ENCODE data around the gene KCNJ5.
A peak's percentile ranks its signal among the peaks of the same experiment; 100 is the strongest.

The KCNJ5 gene

DNA sequence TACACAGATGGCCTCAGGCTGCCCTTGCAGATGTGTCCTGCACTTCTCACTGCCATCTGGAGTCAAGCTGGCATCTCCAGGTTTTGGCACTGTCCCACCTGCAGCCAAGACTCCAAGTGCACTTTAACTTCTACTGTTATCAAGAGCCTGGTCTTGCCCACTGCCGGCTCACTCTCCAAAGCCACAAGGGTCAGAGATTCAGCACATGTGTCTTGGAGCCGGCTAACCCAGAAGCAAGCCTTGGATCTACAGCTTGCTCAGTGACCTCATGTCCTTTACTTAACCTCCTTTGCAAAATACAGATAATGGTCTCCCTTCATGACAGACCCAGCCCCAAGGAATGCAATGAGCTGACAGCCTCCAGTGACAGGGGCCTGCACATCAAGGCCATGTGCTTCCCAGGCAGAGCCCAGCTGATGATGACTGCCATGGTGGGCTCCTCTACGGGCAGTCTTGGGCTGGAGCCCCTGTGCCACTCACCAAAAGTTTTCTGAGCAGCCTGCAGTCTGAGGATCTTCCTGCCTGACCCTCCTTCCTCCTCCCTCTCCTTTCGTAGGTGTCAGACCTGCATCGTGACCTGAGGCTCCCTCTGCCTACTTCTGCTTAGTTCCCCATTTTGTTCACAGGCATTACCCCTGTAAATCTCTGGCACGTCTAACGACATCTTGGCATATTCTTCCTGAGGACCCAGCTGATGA lies 42.5 kb downstream of the KCNJ5 start:
- DNase-seq (ENCODE audit: low read depth, low spot score): no peak
- no peaks in the 10 kb centered on the region for H3K36me3 ChIP-seq (ENCODE audit: insufficient read depth, insufficient read length, low read length)
- H3K9me3 ChIP-seq (ENCODE audit: insufficient read depth, low read length): no peaks in the 10 kb centered on the region
- H3K4me1 ChIP-seq (ENCODE audit: insufficient read depth, insufficient read length): peaks cover 7% of the 10 kb centered on the region
- H3K4me3 ChIP-seq (ENCODE audit: insufficient read length, low read depth): no peak overlapping the region
- TF ChIP-seq YY1 (IDR thresholded peaks at IDR 0.05; ENCODE audit: insufficient read depth, insufficient read length) (no peak), SUZ12 (IDR thresholded peaks at IDR 0.05; ENCODE audit: extremely low read depth, insufficient read depth, insufficient read length) (no peak), ZNF274 (IDR thresholded peaks at IDR 0.05; ENCODE audit: low read depth, low read length) (no peak)
- no peak overlapping the region for H3K9ac ChIP-seq (ENCODE audit: insufficient read length, low read depth)
- no peaks in the 10 kb centered on the region for H3K27me3 ChIP-seq (ENCODE audit: insufficient read depth, insufficient read length)

DNA sequence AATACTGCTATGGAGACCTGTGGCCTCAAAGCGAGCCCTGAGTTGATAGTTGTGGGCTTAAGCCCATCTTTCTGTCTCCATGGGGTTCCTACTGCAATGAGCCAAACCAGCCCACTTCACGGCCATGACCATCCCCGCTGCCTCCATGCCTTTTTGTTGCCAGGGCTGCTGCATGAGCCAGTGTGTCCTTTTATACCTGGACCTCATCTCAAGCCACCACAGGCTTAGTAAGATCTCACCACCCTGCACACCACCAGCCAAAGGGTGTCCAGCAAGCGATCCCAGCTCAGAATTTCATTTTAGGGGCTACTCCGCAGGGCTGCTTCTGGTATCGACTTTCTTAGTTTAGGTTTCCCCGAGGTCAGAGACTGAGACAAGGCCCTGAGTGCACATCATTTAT lies 43.2 kb downstream of the KCNJ5 start:
- Histone ChIP-seq H3K4me1 (ENCODE audit: insufficient read depth, insufficient read length) (peaks cover 5% of the 10 kb centered on the region), H3K27me3 (ENCODE audit: insufficient read depth, insufficient read length) (no peaks in the 10 kb centered on the region), H3K4me3 (ENCODE audit: insufficient read length, low read depth) (no peak overlapping the region), H3K36me3 (ENCODE audit: insufficient read depth, insufficient read length, low read length) (no peaks in the 10 kb centered on the region), H3K9ac (ENCODE audit: insufficient read length, low read depth) (no peak overlapping the region), H3K9me3 (ENCODE audit: insufficient read depth, low read length) (no peaks in the 10 kb centered on the region)
- TF ChIP-seq SUZ12 (IDR thresholded peaks at IDR 0.05; ENCODE audit: extremely low read depth, insufficient read depth, insufficient read length) (no peak), ZNF274 (IDR thresholded peaks at IDR 0.05; ENCODE audit: low read depth, low read length) (no peak), YY1 (IDR thresholded peaks at IDR 0.05; ENCODE audit: insufficient read depth, insufficient read length) (no peak)
- DNase-seq (ENCODE audit: low read depth, low spot score): no peak

DNA sequence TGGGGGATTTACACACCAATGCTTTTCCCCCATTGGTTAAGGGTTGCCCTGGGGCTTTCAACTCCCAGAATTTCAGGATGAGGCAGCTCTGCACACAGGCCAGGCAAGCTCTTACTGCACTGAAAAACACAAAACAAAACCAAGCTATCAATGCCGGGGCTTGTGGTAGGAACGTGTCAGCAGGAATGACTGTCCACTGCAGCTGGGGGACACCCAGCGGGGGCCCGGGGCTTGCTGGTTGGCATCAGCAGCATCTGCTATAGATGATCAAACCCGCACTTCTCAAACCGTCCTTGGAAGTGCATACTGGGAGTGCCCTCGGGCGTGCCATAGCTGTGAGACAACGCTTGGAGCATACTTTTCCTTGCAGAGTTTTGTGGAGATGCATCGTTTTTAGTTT lies 43.8 kb downstream of the KCNJ5 start:
- no peaks in the 10 kb centered on the region for H3K36me3 ChIP-seq (ENCODE audit: insufficient read depth, insufficient read length, low read length)
- H3K4me1 ChIP-seq (ENCODE audit: insufficient read depth, insufficient read length): peaks cover 2% of the 10 kb centered on the region
- DNase-seq (ENCODE audit: low read depth, low spot score): no peak
- no peak overlapping the region for H3K4me3 ChIP-seq (ENCODE audit: insufficient read length, low read depth)
- no peak overlapping the region for H3K9ac ChIP-seq (ENCODE audit: insufficient read length, low read depth)
- no peaks in the 10 kb centered on the region for H3K27me3 ChIP-seq (ENCODE audit: insufficient read depth, insufficient read length)
- TF ChIP-seq ZNF274 (IDR thresholded peaks at IDR 0.05; ENCODE audit: low read depth, low read length) (no peak), YY1 (IDR thresholded peaks at IDR 0.05; ENCODE audit: insufficient read depth, insufficient read length) (no peak), SUZ12 (IDR thresholded peaks at IDR 0.05; ENCODE audit: extremely low read depth, insufficient read depth, insufficient read length) (no peak)
- no peaks in the 10 kb centered on the region for H3K9me3 ChIP-seq (ENCODE audit: insufficient read depth, low read length)

DNA sequence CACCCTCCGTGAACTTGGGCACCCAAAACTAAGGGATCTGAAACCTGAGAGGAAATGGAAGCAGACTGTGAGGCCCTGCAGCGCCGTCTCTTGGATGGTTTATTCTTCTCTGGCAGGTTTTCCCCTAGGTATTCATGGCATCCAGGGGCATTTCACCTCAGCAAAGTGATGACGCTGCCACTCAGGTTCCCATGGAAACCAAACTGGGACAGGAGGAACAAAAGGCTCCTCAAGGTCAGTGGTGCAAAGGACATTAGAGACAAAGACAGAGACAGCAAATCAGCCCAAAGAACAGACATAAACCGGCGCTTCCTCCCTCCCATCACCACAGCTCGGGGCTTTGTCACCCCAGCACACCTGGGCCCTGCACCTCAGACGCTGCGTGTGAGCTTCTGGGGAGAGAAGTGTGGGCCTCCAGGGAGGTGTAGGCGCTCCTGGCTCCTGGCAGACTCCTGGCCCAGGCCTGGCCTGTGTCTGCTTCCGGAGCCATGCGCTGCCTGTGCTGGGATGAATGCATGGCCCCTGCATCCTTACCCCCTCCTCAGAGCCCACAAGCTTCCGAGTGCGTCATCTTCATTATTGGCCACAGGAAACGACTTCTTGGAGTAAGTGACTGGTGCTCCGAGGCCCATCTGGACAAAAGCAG lies 45.6 kb downstream of the KCNJ5 start:
- no peak for TF ChIP-seq ZNF274 (IDR thresholded peaks at IDR 0.05; ENCODE audit: low read depth, low read length)
- no peak for TF ChIP-seq SUZ12 (IDR thresholded peaks at IDR 0.05; ENCODE audit: extremely low read depth, insufficient read depth, insufficient read length)
- TF ChIP-seq YY1 (IDR thresholded peaks at IDR 0.05; ENCODE audit: insufficient read depth, insufficient read length): no peak
- Histone ChIP-seq H3K4me1 (ENCODE audit: insufficient read depth, insufficient read length) (peaks cover 2% of the 10 kb centered on the region), H3K9ac (ENCODE audit: insufficient read length, low read depth) (no peak overlapping the region), H3K36me3 (ENCODE audit: insufficient read depth, insufficient read length, low read length) (no peaks in the 10 kb centered on the region), H3K9me3 (ENCODE audit: insufficient read depth, low read length) (no peaks in the 10 kb centered on the region), H3K27me3 (ENCODE audit: insufficient read depth, insufficient read length) (no peaks in the 10 kb centered on the region), H3K4me3 (ENCODE audit: insufficient read length, low read depth) (no peak overlapping the region)
- DNase-seq (ENCODE audit: low read depth, low spot score): peak; percentile 63

DNA sequence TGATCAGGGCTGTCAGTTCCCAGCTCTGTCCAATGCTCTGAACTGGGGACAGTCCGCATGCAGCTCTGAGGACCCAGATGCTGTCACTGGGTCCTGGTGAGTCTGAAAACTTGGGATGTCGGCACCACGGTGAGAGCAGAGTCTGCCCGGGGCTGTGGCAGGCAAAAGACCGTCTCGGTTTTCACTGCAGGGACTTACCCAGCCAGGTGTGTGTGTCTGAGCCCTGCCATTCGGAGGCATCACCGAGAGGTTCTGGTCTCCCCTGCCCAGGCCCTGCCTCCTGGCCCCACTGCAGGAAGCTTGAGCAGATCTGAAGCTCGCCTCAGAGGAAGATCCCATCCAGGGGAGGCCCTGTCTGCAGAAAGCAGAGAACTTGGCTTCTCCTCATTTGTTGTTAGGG lies 46.3 kb downstream of the KCNJ5 start:
- TF ChIP-seq YY1 (IDR thresholded peaks at IDR 0.05; ENCODE audit: insufficient read depth, insufficient read length) (no peak), SUZ12 (IDR thresholded peaks at IDR 0.05; ENCODE audit: extremely low read depth, insufficient read depth, insufficient read length) (no peak), ZNF274 (IDR thresholded peaks at IDR 0.05; ENCODE audit: low read depth, low read length) (no peak)
- Histone ChIP-seq H3K4me3 (ENCODE audit: insufficient read length, low read depth) (no peak overlapping the region), H3K27me3 (ENCODE audit: insufficient read depth, insufficient read length) (no peaks in the 10 kb centered on the region), H3K9ac (ENCODE audit: insufficient read length, low read depth) (no peak overlapping the region), H3K4me1 (ENCODE audit: insufficient read depth, insufficient read length) (peaks cover 2% of the 10 kb centered on the region), H3K36me3 (ENCODE audit: insufficient read depth, insufficient read length, low read length) (no peaks in the 10 kb centered on the region), H3K9me3 (ENCODE audit: insufficient read depth, low read length) (no peaks in the 10 kb centered on the region)
- DNase-seq (ENCODE audit: low read depth, low spot score): no peak

DNA sequence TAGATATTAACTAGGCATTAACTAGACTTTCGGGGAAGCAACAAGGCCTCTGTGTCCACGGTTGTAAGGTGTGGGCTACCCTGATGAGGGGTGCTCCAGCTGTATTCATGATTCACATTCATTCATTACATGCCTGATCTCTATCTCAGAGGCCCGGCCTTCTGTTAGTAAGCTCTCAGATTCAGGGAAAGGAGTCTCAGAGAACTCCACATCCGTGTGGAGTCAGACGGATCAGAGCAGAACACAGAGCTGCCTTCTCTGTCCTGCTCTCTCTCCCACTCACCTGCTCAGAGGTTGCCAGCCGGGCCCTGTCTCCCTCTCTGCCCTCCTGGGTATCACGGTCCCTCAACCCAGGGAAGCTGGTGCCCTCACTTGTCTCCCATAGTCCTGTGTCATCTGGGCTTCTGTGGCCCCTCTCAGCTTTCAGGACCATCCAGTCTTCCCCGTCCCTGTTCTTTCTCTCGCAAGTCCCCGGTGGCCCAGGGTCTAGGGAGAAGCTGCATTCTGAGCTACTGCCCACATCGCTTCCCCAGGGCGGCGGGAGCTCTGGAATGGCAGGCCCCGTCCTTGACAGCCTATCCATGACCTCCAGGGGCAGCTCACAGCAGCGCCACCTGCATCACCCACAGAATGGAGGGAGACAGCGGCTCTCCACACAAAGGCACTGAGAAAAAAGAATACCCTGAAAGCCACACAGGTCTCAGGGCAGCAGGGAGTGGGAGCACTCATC lies 47.2 kb downstream of the KCNJ5 start:
- TF ChIP-seq ZNF274 (IDR thresholded peaks at IDR 0.05; ENCODE audit: low read depth, low read length): no peak
- no peaks in the 10 kb centered on the region for H3K27me3 ChIP-seq (ENCODE audit: insufficient read depth, insufficient read length)
- no peak for DNase-seq (ENCODE audit: low read depth, low spot score)

DNA sequence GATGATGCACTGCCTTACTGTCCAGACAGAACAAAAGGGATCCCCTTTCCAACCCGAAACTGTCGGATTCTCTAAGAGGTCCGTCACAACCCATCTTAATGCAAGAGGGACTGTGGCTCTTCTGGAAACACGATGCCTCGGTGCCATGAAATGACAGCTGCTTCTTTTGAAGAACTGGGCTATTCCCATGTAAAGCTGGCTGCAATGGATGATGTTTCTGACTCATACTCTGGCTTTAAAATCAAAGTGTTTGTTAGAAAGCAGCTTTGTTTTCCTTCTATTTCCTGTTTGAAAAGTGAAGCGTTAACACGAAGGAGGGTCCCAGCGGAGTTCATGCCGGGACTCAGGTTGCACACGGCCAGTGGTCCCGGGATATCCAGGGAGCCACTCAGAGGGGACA lies 48.4 kb downstream of the KCNJ5 start:
- H3K4me3 ChIP-seq (ENCODE audit: insufficient read length, low read depth): no peak overlapping the region
- DNase-seq (ENCODE audit: low read depth, low spot score): no peak
- H3K27me3 ChIP-seq (ENCODE audit: insufficient read depth, insufficient read length): no peaks in the 10 kb centered on the region
- no peaks in the 10 kb centered on the region for H3K36me3 ChIP-seq (ENCODE audit: insufficient read depth, insufficient read length, low read length)
- H3K9ac ChIP-seq (ENCODE audit: insufficient read length, low read depth): no peak overlapping the region
- peaks cover 2% of the 10 kb centered on the region for H3K4me1 ChIP-seq (ENCODE audit: insufficient read depth, insufficient read length)
- no peaks in the 10 kb centered on the region for H3K9me3 ChIP-seq (ENCODE audit: insufficient read depth, low read length)
- no peak for TF ChIP-seq YY1 (IDR thresholded peaks at IDR 0.05; ENCODE audit: insufficient read depth, insufficient read length)
- TF ChIP-seq ZNF274 (IDR thresholded peaks at IDR 0.05; ENCODE audit: low read depth, low read length): no peak
- TF ChIP-seq SUZ12 (IDR thresholded peaks at IDR 0.05; ENCODE audit: extremely low read depth, insufficient read depth, insufficient read length): no peak

More for the DNA sequence above, 47.2 kb downstream of the KCNJ5 start:
- Histone ChIP-seq H3K4me3 (ENCODE audit: insufficient read length, low read depth) (no peak overlapping the region), H3K9me3 (ENCODE audit: insufficient read depth, low read length) (no peaks in the 10 kb centered on the region), H3K9ac (ENCODE audit: insufficient read length, low read depth) (no peak overlapping the region), H3K36me3 (ENCODE audit: insufficient read depth, insufficient read length, low read length) (no peaks in the 10 kb centered on the region), H3K4me1 (ENCODE audit: insufficient read depth, insufficient read length) (peaks cover 2% of the 10 kb centered on the region)

Measured in NT2/D1 (cell line).